Measurements from ENCODE around the gene HK1.

DNA sequence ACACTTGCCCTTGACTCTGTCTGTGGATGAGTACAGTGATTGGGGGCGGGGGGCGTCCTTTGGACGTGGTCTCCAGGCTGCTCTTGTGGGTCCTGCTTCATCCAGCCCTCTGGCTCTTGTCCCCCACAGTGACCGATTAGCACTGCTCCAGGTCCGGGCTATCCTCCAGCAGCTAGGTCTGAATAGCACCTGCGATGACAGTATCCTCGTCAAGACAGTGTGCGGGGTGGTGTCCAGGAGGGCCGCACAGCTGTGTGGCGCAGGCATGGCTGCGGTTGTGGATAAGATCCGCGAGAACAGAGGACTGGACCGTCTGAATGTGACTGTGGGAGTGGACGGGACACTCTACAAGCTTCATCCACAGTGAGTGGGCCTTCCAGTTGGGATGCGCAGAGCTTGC, 120.2 kb downstream of the HK1 start:
- no peak for TF ChIP-seq POLR2A (IDR thresholded peaks at IDR 0.05; ENCODE audit: extremely low read depth, insufficient read length)
- TF ChIP-seq, protein P1, sequence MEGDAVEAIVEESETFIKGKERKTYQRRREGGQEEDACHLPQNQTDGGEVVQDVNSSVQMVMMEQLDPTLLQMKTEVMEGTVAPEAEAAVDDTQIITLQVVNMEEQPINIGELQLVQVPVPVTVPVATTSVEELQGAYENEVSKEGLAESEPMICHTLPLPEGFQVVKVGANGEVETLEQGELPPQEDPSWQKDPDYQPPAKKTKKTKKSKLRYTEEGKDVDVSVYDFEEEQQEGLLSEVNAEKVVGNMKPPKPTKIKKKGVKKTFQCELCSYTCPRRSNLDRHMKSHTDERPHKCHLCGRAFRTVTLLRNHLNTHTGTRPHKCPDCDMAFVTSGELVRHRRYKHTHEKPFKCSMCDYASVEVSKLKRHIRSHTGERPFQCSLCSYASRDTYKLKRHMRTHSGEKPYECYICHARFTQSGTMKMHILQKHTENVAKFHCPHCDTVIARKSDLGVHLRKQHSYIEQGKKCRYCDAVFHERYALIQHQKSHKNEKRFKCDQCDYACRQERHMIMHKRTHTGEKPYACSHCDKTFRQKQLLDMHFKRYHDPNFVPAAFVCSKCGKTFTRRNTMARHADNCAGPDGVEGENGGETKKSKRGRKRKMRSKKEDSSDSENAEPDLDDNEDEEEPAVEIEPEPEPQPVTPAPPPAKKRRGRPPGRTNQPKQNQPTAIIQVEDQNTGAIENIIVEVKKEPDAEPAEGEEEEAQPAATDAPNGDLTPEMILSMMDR (IDR thresholded peaks at IDR 0.05; ENCODE audit: low read depth, low read length): no peak
- TF ChIP-seq, protein P2, sequence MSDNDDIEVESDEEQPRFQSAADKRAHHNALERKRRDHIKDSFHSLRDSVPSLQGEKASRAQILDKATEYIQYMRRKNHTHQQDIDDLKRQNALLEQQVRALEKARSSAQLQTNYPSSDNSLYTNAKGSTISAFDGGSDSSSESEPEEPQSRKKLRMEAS (IDR thresholded peaks at IDR 0.05; ENCODE audit: low read depth, low read length): no peak
- no peak for TF ChIP-seq MYC (IDR thresholded peaks at IDR 0.05; ENCODE audit: low read depth, low read length)

Measured in NB4 (cell line).